Glomerular visceral epithelial cell (primary cell): ENCODE measurements around the gene RBM5.
A peak's percentile ranks its signal among the peaks of the same experiment; 100 is the strongest.

Experiments used
- DNase-seq: peaks from one replicate; pipeline ENCODE4 v3.0.0-alpha.2; 2016; ENCODE audit errors: extremely low spot score

The RBM5 gene

DNA sequence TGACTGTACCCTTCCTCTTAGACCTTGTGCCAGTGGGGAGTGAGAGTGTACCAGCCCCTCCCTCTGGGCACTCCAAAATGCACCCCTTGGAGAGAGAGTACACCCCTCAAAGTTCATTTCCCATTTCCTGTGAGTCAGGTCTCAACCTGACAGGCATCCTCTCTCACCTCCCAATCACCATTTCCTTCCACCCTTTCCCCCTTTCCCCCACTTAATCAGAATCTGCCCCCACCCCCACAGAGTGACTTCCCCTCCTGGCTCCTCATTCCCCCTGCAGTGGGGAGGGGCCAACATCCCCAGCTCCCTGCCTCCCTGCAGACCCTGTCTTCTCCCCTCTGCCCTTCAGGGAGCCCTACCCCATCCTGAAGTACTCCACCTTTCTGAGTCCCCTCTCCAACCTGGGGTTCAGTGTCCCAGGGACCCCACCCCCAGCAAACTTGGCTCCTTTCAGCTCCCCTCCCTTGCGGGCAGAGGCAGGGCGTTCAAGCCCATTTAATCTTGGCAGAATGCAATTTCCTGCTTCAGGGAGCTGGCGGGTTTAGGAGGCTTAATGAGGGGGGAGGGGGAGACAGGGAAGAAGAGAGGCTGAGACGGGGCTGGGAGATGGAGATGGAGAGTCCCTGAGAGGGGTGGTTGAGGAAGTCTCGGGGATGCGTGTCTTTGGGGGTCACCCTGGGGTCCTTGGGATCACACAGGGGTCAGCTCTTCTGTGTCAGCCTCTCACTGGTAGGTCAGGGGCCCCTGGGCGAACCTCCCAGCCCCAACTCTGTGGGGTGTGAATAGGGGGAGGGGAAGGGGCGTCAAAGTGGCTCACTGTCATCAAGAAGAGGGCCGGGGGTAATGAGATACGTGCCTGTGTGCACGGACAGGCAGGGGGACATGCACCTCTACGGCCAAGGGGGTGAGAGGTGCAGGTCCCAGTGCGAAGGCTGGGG is 49.8 kb downstream of the RBM5 start:
- DNase-seq = no peak

DNA sequence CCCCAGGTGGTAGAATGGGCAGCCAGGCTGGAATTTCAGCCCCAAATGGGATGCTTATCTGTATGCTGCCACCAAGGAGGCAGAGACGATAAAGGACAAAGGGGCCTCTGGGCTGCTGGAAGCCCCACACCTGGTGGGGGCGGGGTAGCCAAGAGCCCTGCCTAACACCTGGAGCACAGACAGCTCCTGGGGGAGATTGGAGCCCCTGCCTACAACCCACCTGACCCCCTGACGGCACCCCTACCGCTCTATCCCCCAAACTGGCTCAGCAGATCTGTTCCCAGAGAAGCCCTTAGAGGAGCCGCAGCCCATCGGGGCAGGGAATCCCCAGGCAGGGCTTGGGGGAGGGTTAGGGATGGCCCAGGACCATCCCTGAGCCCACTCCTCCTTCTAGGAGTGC is 50.6 kb downstream of the RBM5 start:
- no peak for DNase-seq

DNA sequence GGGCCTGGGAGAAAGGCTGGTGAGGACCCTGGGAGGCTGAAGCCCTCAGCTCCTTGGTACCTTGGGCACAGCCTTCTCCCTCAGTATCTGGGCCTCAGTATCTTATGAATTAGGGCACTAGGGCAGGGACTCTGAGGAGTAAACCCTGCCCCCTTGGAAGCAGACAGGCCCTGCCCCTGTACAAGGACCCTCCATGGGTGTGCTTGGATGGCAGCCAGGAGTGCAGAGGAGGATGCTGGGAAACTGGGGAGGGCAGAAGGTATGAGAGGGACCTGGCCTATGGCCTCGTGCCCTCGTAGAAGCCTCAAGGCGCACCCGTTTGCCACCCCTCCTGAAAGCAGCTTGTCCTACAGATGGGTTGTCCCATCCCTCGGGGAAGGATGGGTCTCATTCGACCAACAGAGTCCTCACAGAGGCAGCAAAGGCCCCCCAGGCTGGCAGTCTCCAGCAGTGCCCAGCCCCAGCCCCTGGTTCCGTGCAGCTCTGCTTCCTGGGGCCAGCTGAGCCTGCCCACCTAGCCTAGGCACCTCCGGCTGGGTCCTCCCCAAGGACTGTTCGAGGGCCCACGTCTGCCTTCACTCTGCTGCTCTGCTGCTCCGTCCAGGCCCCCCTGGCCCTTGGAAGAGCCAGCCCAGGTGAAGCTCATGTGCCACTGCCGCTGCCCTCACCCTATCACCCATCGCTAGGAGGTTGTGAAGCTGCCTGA is 51.2 kb downstream of the RBM5 start:
- no peak for DNase-seq

DNA sequence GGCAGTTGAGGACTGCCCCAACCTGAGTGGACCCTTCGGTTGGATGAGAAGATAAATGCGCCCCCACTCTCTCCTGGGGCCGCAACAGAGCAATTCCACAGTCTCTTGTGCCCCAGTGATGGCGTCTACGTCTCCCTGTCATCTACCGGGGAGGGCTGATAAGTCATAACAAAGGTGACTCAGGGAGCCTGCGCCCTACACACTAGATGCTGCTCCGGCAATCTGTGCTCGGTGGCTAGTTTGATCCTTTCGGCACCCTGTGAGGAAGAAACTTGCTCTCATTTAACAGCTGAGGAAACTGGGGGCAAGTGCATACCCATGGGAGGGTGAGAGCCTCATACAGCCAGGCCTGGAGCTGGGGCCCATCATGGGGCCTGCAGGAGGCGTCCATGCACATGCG is 52.3 kb downstream of the RBM5 start:
- DNase-seq = no peak

DNA sequence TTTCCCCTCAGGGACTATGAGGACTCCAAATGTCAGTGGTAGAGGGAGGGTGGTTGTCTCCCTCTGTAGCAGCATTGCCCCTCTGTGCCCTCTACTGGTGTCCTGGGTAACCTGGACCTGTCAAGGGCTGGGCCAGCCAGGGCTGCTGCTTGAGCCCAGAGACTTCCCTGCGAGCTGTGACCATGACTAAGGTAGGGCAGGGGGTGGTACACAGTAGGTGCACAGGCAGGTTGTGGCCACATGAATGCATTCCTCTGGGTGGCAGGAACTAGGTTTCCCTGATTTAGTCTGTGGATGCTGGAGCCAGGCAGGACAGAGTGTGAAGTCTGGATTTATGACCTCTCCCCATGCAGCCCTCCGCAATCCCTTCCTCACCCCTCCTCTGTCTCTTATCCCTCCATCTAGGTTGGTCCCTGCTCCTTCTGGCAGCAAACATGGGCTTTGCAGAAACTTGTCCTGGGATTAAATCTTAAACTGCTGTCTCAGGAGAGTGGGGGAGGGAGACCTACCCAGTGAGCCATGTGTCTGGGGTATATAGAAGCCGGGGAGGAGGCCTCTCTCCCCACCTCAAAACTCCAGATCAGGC is 57.7 kb downstream of the RBM5 start:
- no peak for DNase-seq

DNA sequence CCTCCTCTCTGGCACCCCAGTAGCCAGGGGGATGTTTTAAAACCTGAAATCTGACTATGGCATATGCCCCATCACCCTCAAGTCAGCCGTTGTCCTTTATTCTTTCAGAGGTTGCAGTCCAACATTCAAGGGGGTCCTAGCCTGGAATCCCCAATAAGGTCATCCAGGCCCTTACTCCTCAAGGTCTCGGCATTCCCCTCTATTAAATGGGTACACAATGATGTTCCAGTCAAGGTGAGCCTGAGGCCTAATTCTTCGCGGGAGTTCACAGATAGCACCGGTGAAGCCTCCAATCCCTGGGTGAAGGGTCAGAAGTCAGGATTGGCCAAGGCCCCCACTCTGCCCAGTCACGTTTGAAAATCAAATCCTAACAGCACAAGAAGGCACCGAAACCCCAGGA is 58.3 kb downstream of the RBM5 start:
- DNase-seq = no peak

DNA sequence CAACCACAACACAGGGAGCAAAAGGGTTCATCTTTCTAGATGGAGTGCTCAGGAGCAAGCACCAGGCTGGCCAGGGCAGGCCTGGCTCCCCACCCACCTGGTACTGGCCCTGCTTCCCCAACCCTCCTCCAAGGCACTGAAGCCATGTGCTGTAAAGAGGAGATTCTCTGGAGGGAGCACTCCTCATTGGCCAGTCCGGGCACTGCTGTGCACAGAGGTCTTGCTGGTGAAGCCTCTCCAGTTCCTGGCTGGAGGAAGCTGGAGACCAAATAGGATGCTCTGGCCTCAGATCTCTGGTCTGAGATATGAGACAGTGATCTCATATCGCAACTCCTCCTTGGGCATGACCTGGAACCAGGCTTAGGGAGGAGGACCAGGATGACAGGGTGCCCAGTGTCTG is 58.7 kb downstream of the RBM5 start:
- no peak for DNase-seq

DNA sequence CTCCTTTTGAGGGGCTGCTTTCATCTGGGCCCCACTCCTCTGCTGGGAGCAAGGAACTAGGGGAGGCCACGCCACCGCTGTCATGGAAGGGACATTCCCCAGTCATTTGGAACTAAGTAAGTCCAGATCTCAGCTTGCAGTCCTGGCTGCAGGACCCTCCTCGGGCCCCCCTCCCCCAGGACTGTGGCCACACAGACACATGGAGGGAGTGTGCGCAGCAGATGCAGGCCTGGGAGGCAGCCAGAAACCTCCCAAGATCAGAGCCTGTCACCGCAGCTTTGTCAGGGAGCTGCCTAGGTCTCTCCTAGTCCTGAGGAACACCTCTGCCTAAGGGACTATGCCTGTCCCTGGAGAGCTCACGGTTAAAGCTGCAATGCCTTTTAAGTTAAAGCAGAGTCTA is 59.1 kb downstream of the RBM5 start:
- no peak for DNase-seq

DNA sequence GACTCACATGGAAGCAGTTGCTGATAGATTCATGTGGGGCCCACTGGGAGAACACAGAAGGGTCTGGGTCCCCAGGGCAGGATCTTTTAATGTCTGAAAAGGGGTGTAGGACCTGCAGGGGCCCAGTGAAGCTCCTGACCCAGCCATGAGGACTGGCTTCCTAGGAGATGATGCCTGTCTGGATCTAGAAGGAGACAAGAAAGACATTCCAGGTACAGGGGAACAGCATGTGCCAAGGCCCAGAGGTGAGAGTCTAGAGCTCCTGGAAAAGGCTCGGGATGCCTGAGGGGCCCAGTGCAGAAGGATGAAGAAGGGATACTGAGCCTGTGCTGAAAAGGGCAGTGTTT is 61.7 kb downstream of the RBM5 start:
- no peak for DNase-seq

DNA sequence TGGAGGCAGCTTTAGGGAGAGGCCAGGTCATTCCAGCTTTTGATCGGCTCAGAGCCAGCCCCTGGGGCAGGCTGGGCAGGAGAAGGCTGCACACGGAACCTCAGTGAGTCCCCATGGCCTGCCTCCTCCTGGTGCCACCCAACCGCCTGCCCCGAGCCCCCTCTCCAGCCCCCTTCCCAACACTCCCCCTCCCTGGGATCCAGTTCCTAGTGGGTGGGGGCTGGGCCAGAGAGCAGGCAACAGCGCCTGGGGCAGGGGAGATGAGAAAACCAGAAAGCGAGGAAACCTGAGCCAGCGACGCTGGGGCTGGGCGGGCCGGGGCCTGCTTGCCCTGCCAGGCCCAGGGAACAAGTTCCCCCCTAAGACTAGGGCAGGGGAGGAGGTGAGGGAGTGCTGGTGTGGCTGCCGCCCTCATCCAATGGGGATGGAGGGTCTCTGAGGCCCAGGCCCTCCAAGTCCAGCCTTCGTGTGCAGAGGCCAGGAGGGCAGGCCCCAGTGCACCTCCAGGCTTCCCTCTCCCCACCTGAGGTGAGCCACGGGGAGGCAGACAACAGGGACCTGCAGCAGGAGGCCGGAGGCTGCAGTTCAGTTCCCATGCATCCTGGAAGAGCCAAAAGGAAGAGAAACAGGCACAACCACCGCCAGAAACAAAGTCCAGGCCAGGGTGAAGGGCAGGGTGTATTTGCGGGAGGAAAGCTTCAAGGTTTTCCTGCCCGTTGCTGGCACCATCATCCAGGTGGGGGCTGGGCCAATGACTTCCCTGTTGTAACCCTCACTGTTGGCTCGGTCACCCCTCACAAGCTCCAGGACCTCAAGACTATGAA is 62.4 kb downstream of the RBM5 start:
- DNase-seq = no peak

DNA sequence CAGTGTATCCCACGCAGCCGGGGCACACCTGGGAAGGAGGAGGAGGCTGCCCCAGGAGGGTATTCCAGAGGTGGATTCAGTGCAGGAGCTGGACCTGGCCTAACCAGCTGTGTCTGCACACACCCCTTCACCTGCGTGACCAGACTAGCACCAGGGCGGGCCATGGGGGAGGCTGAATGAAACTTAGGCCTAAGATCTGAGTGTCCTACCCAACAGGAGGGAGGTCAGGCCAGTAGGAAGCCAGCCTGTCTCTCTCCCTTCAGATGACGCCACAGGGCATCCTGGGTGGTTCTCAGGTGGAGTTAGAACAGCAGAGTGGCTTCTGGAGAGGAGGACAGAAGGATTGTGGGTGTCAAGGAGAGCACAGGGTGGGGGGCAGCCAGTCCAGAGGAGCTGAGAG is 63.0 kb downstream of the RBM5 start:
- no peak for DNase-seq

DNA sequence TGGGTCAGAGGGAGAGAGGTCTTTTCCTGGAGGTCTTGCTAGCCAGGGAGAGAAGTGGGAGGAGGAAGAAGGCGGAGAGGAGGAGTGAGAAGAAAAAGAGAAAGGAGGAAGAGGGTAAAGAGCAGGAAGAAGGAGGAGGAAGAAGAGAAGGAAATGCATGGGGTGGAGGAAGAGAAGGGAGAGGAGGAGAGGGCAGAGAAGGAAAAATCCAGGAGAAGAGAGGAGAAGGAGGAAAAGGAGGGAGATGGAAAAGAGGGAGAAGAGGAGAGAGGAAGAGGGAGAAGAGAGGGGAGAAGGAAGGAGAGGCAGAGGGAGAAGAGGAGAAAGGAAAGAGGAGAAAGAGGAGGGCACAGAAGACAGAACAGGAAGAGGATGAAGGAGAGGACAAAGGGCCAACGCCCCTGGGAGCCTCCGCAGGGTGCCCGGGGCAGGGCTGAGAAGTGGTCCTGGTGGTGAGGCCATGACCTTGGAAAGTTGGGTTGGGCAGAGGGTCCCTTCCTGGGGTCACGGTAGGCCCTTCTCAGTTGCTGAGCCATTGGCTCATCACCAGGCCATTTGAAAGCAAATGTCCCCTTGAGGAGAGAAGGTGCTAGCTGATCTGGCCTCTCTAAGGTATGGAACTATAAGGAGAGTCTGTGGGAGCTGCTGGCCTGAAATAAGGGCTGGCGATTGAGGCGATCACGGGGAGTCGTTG is 65.2 kb downstream of the RBM5 start:
- no peak for DNase-seq

DNA sequence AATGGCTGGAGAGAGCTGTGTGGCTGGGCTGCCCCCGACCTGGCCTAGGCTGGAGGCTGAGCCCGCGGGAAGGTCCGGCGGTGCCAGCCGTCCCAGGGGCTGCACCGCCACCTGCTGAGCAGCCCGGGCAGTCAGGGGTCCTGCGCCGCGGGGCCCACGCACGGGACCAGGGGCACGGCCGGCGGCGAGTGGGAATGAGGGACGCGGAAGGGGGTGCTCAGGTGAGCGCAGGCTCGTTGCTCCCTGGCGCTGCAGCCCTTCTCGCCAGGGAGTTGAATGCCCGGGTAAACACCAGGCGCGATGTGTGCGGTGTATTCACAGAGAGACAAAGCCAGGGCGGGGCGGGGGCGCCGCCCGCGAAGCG is 65.7 kb downstream of the RBM5 start:
- no peak for DNase-seq

DNA sequence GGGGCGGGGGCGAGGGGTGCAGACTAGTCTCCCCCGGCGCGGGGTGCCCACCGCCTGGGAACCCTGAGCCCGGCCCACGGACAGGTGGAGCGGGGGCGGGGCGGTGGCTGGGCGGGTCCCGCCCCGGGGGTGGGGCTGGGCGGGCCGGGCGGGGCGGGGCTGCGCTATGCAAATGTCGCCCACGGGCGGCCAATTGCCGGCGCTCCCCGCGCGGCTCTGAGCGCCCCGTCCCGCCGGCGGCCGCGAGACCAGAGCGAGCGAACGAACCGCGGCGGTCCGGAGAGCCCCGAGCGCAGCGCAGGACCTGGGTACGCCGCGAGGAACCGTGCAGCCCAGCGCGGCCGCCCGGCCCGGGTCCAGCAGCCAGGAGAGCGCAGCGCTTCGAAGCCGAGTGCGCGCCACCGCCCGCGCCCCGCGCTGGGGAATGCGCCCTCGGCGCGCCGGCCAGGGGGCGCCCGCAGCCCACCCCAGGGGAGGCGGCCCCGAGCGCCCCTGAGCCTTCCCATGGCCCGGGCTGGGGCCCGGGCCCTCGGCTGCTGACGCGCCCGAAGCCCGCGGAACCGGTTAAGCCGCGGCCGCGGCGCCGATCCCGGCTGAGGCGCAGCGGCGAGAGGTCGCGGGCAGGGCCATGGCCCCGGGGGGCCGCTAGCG is 66.2 kb downstream of the RBM5 start, which contains the start of gene SEMA3F:
Gene SEMA3F (plus strand): TSS at position 485 of the 651 bp plus-strand sequence. CDS start 4,299 bp downstream, outside the sequence.
- DNase-seq = peak; percentile 72

DNA sequence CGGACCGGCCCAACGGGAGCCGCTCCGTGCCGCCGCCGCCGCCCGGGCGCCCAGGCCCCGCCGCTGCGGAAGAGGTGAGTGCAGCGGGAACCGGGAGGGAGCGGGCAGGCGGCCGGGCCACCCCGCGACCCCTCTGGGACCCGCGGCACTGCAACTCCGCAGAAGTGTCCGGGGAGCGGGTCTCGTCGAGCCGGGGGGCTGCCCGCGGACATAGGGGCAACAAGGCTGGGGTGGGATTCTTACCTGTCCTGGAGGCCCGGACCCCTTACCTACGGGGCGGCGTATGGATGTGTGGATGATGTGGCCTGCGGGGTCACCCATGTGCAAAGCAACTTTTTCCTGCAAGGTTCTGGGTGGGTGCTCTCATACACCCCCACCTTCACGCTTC is 66.8 kb downstream of the RBM5 start:
- DNase-seq = no peak

DNA sequence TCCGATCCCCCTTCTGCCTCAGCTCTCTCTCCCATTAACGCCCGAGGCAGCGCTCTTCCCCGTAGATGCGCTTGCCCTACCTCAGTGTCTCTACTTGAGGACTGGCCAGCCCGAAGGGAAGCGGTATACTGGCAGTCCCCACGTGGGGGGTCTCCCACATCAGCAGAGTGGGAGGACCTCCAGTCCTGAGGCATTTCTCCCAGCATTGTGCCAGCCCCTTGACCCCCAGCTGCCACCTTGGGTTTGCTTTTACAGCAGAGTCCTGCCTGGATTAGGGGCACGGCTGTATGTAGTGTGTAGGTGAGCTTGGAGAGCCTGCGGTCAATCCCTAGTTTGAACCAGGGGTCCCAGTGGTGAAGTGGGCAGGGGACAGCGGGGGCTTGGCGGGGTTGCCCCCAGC is 67.2 kb downstream of the RBM5 start:
- DNase-seq = no peak

DNA sequence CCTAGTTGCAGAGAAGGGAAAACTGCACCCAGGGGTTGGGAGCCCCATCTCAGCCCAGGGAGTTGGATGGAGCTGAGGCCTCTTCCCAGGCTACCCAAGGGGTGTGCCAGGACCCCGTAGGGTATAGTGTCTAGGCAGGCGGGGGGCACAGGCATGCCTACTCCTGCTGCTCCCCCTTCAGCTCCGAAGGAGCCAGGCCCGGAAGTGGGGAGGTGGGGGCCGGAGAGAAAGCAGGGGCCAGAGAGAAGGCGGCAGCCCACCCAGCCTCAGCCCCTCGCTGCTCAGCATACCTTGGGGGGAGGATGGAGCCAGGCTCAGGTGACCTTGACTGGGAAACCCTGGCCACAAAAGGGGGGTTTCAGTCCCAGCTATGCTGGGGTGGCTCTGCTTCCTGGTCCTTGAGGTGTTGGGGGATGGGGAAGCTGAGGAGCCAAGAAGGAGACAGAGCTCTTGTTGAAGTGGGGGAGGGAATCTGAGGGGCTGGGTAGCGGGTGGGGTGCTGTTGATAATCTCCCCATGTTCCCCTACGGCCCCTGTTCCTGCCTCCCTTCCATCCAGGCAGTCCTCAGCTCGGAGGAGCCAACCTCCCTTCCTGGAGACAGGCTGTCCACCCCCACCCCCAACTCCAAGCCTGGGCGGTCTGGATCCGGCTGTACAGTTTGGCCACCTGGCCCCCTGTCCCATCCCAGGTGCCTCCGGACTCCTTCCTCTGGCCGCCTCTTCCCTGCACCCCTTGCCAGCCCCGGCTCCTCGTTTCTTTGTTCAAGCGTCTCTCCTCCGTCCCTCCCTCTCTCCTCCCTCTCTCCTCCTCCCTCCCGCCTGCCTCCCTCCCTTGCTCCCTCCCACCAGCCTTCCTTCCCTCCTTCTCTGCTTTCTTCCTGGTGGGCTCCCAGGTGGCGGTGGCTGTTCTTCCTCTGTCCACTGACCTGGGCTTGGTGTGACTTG is 68.1 kb downstream of the RBM5 start:
- DNase-seq = no peak

DNA sequence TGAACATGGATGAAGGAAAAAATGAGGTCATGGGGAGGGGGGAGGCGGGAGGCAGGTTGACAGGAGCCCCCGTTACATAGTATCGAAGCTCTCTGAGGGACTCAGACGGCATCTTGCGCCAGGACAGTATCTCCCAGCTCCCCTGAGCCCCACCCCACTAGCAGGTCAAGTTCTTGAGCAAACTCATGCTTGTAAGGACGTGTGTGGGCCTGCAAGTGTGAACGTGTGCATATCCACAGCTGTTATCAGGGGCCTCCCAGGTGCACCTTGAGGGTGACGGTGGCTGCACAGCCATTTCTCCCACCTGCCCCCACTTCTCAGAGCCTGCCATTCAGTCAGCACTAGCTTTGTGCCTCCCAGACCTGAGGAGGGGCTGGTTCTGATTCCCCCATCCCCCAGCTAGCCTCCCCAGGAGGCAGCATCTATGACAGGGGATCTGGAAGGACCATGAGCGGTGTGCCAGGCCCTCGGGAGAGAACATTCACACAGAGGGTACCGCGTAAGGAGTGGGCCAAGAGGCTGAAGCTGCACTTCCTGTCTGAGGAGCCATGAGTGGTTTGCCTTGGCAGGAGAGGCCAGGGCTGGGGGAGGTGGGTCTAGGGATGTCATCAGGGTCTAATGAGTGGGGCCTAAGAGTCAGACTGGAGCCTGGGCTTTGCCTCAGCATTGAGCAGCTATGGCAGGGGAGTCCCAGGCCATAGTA is 69.3 kb downstream of the RBM5 start:
- DNase-seq = no peak

DNA sequence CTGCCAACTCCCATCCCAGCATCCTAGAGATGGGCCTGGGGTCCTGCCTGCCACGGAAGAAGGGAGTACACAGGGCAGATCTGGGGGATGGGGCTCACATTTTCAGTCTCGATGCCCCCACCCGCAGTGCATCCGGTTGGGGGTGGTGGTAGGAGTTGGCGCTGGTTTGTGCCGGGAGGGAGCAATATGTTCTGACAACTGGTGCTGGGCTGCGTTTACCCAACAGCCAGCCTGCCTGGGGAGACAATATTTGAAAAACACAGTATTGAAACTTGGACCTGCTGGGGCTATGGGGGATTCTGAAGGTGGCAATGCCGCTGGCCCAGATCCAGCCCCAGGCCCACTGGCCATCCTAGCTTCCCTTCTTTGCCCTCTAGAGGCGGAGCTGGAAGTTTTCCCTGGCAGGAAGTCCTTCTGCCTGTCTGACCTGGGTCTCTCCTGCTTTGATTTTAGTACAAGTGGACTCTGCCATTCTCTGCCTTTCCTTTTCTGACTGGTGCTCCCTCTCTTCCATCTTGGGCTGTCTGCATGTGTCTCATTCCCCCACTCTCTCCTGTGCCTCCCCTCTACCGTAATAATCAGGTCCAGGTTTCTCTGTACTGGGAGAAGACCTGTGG is 69.9 kb downstream of the RBM5 start:
- DNase-seq = no peak
